CD1c-positive myeloid dendritic cell (primary cell): ENCODE results near the gene TMPRSS4.

Experiments used
- DNase-seq: peaks from one replicate; pipeline ENCODE4 v3.0.0-alpha.2; 2016; ENCODE audit errors: extremely low spot score

Gene TMPRSS4

GRCh38 chr11:118104491-118104890 lies 27.6 kb downstream of the TMPRSS4 start:
- no peak for DNase-seq

- no peak for DNase-seq
These were observed 28.9 kb downstream of the TMPRSS4 start for GRCh38 chr11:118105657-118106305.

GRCh38 chr11:118106789-118107335 lies 30.0 kb downstream of the TMPRSS4 start:
- no peak for DNase-seq

GRCh38 chr11:118108513-118108912 lies 31.6 kb downstream of the TMPRSS4 start:
- no peak for DNase-seq

- no peak for DNase-seq
These were observed 32.4 kb downstream of the TMPRSS4 start for GRCh38 chr11:118109231-118109630.

GRCh38 chr11:118111019-118111743 lies 34.3 kb downstream of the TMPRSS4 start:
- no peak for DNase-seq

- no peak for DNase-seq
These were observed 34.8 kb downstream of the TMPRSS4 start for GRCh38 chr11:118111744-118112035.

GRCh38 chr11:118112711-118113430 lies 36.0 kb downstream of the TMPRSS4 start:
- DNase-seq: no peak

GRCh38 chr11:118114266-118114665 lies 37.4 kb downstream of the TMPRSS4 start:
- no peak for DNase-seq

- no peak for DNase-seq
These were observed 38.2 kb downstream of the TMPRSS4 start for GRCh38 chr11:118115048-118115447.

- no peak for DNase-seq
These were observed 41.1 kb downstream of the TMPRSS4 start for GRCh38 chr11:118117790-118118601.

- no peak for DNase-seq
These were observed 43.9 kb downstream of the TMPRSS4 start for GRCh38 chr11:118120793-118121192.

GRCh38 chr11:118124929-118125535 lies 48.2 kb downstream of the TMPRSS4 start:
- DNase-seq: no peak

GRCh38 chr11:118126082-118126838 lies 49.4 kb downstream of the TMPRSS4 start:
- DNase-seq: no peak

GRCh38 chr11:118128310-118128709 lies 51.4 kb downstream of the TMPRSS4 start:
- no peak for DNase-seq

- DNase-seq: peak; percentile 79
These were observed 52.0 kb downstream of the TMPRSS4 start for GRCh38 chr11:118128721-118129470.

GRCh38 chr11:118129471-118130172 lies 52.7 kb downstream of the TMPRSS4 start:
- DNase-seq: peak; percentile 46

- no peak for DNase-seq
These were observed 55.7 kb downstream of the TMPRSS4 start for GRCh38 chr11:118132385-118133151.

- DNase-seq: no peak
These were observed 56.9 kb downstream of the TMPRSS4 start for GRCh38 chr11:118133816-118134215.
